HG02852 (cell line): ENCODE results near the gene GYPB.
"Not testable (repeated sequence)": the region's sequence is repeated elsewhere in the genome, so short reads cannot be mapped to it uniquely, and the experiment has no call there.

Experiments used
- ATAC-seq: cut with Tn5 transposase; IDR thresholded peaks from one replicate; pipeline ENCODE4 v1.9.1; 2021; ENCODE audit warnings: mild to moderate bottlenecking, moderate library complexity; ENCODE audit not compliant: unreplicated experiment

Gene GYPB

GRCh38 chr4:144019277-144019676, at the start of gene GYPB:
TSS of gene GYPB (minus strand) at chr4:144019380. CDS start at chr4:144019287, 93 bp downstream.
- ATAC-seq: not testable (repeated sequence)

GRCh38 chr4:144061556-144061955, 42.4 kb upstream of the GYPB start:
- not testable (repeated sequence) for ATAC-seq

GRCh38 chr4:144060234-144060859, 41.2 kb upstream of the GYPB start:
- ATAC-seq: not testable (repeated sequence)

GRCh38 chr4:144056800-144057199, 37.6 kb upstream of the GYPB start:
- ATAC-seq: no peak

- not testable (repeated sequence) for ATAC-seq
Measured at GRCh38 chr4:144055336-144055735, 36.2 kb upstream of the GYPB start.

- not testable (repeated sequence) for ATAC-seq
Measured at GRCh38 chr4:144051494-144051893, 32.3 kb upstream of the GYPB start.

- ATAC-seq: not testable (repeated sequence)
Measured at GRCh38 chr4:144050631-144051030, 31.5 kb upstream of the GYPB start.

GRCh38 chr4:144049495-144050424, 30.6 kb upstream of the GYPB start:
- not testable (repeated sequence) for ATAC-seq

GRCh38 chr4:144044936-144045335, 25.8 kb upstream of the GYPB start:
- ATAC-seq: not testable (repeated sequence)

GRCh38 chr4:144032580-144032979, 13.4 kb upstream of the GYPB start:
- not testable (repeated sequence) for ATAC-seq

- not testable (repeated sequence) for ATAC-seq
Measured at GRCh38 chr4:144031875-144032274, 12.7 kb upstream of the GYPB start.

- not testable (repeated sequence) for ATAC-seq
Measured at GRCh38 chr4:144031369-144031768, 12.2 kb upstream of the GYPB start.

- ATAC-seq: not testable (repeated sequence)
Measured at GRCh38 chr4:144030708-144031107, 11.5 kb upstream of the GYPB start.

- ATAC-seq: not testable (repeated sequence)
Measured at GRCh38 chr4:144026682-144027081, 7.5 kb upstream of the GYPB start.

GRCh38 chr4:144024399-144025053, 5.3 kb upstream of the GYPB start:
- ATAC-seq: not testable (repeated sequence)

- not testable (repeated sequence) for ATAC-seq
Measured at GRCh38 chr4:144022772-144023400, 3.7 kb upstream of the GYPB start.

GRCh38 chr4:144021336-144021990, 2.3 kb upstream of the GYPB start:
- peak; percentile 60 for ATAC-seq

GRCh38 chr4:144018223-144019000, 768 bp downstream of the GYPB start:
- not testable (repeated sequence) for ATAC-seq

- ATAC-seq: not testable (repeated sequence)
Measured at GRCh38 chr4:144017271-144017670, 1.9 kb downstream of the GYPB start.
